Caco-2 (cell line): ENCODE data around the gene GRK6. TPM values are rescaled to one million over a fixed set of nuclear protein-coding genes. Genes with fewer than 3 reads are reported as not detected.

Experiments
- BruUV-seq: library from RNA; stranded (reverse); fragments of 400-500 nt; replicated peaks from 2 replicates; lab custom pipeline; 2021; lab: Mats Ljungman, UMichigan
- CTCF ChIA-PET: fragments of 300-600 bp; sonication (Branson Sonifier 250); formaldehyde crosslinking; loops from one replicate; lab custom pipeline; 2022; ENCODE audit warnings: antibody characterized with exemption; lab: Charles Lee
- POLR2A ChIA-PET: fragments of 300-600 bp; sonication (Branson Sonifier 250); formaldehyde crosslinking; loops from one replicate; lab custom pipeline; 2022; ENCODE audit warnings: antibody characterized with exemption; lab: Charles Lee
- DNase-seq, 2 experiments: peaks; one replicate each; pipeline versions ENCODE4 v3.0.0 to v3.0.0-alpha.2; 2020 to 2022
- H3K27me3 ChIP-seq: replicated peaks from 2 replicates; pipeline ENCODE4 v1.6.0; 2011; ENCODE audit warnings: low read length; ENCODE audit not compliant: control insufficient read depth, insufficient read depth
- H3K36me3 ChIP-seq: 2 replicates; pipeline ENCODE4 v1.5.1; 2011; ENCODE audit warnings: low read length; ENCODE audit not compliant: control insufficient read depth, insufficient read depth
- H3K4me1 ChIP-seq: fragments of 250-450 bp; sonication (Bioruptor Pico); 2 replicates; pipeline ENCODE4 v1.5.1; 2020; ENCODE audit warnings: mild to moderate bottlenecking
- H3K4me3 ChIP-seq: 2 replicates; pipeline ENCODE4 v1.5.1; 2011; ENCODE audit warnings: low read depth, mild to moderate bottlenecking, control low read depth, low read length
- H3K9me3 ChIP-seq: fragments of 250-450 bp; sonication (Bioruptor Pico); 2 replicates; pipeline ENCODE4 v1.5.1; 2020; ENCODE audit warnings: mild to moderate bottlenecking, moderate library complexity
- H3K27ac Mint-ChIP-seq: one replicate; pipeline ENCODE4 v1.8.0; 2022; ENCODE audit warnings: mixed read lengths; ENCODE audit not compliant: unreplicated experiment
- H3K27me3 Mint-ChIP-seq: one replicate; pipeline ENCODE4 v1.8.0; 2022; ENCODE audit warnings: mixed read lengths; ENCODE audit not compliant: insufficient read depth, unreplicated experiment
- H3K36me3 Mint-ChIP-seq: one replicate; pipeline ENCODE4 v1.8.0; 2022; ENCODE audit warnings: mild to moderate bottlenecking, mixed read lengths; ENCODE audit not compliant: insufficient read depth, unreplicated experiment
- H3K4me1 Mint-ChIP-seq: one replicate; pipeline ENCODE4 v1.8.0; 2022; ENCODE audit warnings: low read depth, mixed read lengths; ENCODE audit not compliant: unreplicated experiment
- H3K4me3 Mint-ChIP-seq: one replicate; pipeline ENCODE4 v1.8.0; 2022; ENCODE audit warnings: mild to moderate bottlenecking, moderate library complexity, mixed read lengths; ENCODE audit not compliant: unreplicated experiment
- H3K9me3 Mint-ChIP-seq: one replicate; pipeline ENCODE4 v1.8.0; 2022; ENCODE audit warnings: mixed read lengths; ENCODE audit not compliant: unreplicated experiment
- CTCF ChIP-seq, 2 experiments: fragments of 200-600 bp in 1 of 2; IDR thresholded peaks; 1 replicate in 1 of 2; 2 replicates in 1 of 2; pipeline versions ENCODE4 v1.5.1 to v1.8.0; 2011 to 2022; ENCODE audit warnings: antibody characterized with exemption in 1 of 2, control low read depth in 1 of 2, inconsistent platforms in 1 of 2, low read depth in 1 of 2, low read length in 1 of 2, mild to moderate bottlenecking in 1 of 2, moderate library complexity in 1 of 2; ENCODE audit not compliant: insufficient read depth in 1 of 2, severe bottlenecking in 1 of 2, unreplicated experiment in 1 of 2
- intact Hi-C: fragments of 100-400 bp; cut with micrococcal nuclease; formaldehyde crosslinking; loops from one replicate; pipeline ENCODE4 v1.10.0; 2022; ENCODE audit not compliant: unreplicated experiment
- total RNA-seq: library from RNA; stranded (reverse); gene quantifications from 2 replicates; pipeline ENCODE4 v1.2.3, GENCODE V29; 2022

The GRK6 gene
- total RNA-seq, 1 experiment from 2014 or later, result 71.9 TPM

GRCh38 chr5:177437623-177438022 is 11.1 kb downstream of the GRK6 start:
- intact Hi-C loops, result no loop called here
- H3K9me3 ChIP-seq, result no peaks in the 10 kb centered on the region
- Mint-ChIP-seq H3K27me3 (no peaks in the 10 kb centered on the region), H3K27ac (no peak overlapping the region), H3K9me3 (no peaks in the 10 kb centered on the region), H3K4me1 (no peaks in the 10 kb centered on the region), H3K4me3 (no peak overlapping the region), H3K36me3 (peaks cover 44% of the 10 kb centered on the region)
- no peaks in the 10 kb centered on the region for H3K27me3 ChIP-seq
- TF ChIP-seq CTCF (IDR thresholded peaks at IDR 0.05; ENCODE audit: insufficient read depth in 1 of 2, low read depth in 1 of 2, low read length in 1 of 2, severe bottlenecking in 1 of 2, unreplicated experiment in 1 of 2), result no peak
- peaks cover 5% of the 10 kb centered on the region for H3K36me3 ChIP-seq
- POLR2A ChIA-PET, result interaction anchor here (0.6 to 1.1 kb wide), 2 partner anchors 9 to 18 kb away, joined by 5 read pairs; no protein-coding TSS in a partner anchor
- H3K4me1 ChIP-seq, result 0 out of 2 replicates have a peak, but pooled peaks cover 3% of the 10 kb centered on the region
- H3K4me3 ChIP-seq, result no peak overlapping the region
- peak in 1 of 2 experiments; percentile 38 for DNase-seq
- BruUV-seq, result no TSS peak
- CTCF ChIA-PET, result interaction anchor here (1.1 to 1.4 kb wide), 3 partner anchors 20 to 128 kb away, joined by 3 to 4 read pairs (median 4); no protein-coding TSS in a partner anchor

DNA sequence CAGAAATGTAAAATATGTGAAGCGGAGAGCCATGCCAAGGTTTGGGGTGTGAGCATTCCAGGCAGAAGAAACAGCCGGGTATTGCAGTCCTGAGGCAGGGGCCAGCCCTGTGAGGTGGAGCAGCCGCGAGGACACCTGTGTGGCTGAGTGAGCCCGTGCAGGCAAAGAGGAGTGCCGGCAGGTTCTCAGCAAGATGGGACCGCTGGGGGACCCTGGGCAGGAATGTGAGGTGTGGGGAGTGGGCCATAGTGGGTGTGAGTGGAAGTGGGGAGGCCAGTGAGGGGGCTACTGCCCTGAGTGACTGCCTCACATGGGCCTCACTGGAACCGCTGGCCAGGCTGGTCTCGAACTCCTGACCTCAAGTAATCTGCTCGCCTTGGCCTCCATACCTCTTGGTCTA is 12.0 kb downstream of the GRK6 start:
- Mint-ChIP-seq H3K27ac (no peak overlapping the region), H3K9me3 (no peaks in the 10 kb centered on the region), H3K4me1 (no peaks in the 10 kb centered on the region), H3K27me3 (no peaks in the 10 kb centered on the region), H3K4me3 (no peak overlapping the region), H3K36me3 (peaks cover 47% of the 10 kb centered on the region)
- peak in 1 of 2 experiments; percentile 38 for DNase-seq
- Histone ChIP-seq H3K9me3 (no peaks in the 10 kb centered on the region), H3K4me1 (0 out of 2 replicates have a peak, but pooled peaks cover 3% of the 10 kb centered on the region), H3K4me3 (no peak overlapping the region), H3K36me3 (peaks cover 5% of the 10 kb centered on the region), H3K27me3 (no peaks in the 10 kb centered on the region)
- TF ChIP-seq CTCF (IDR thresholded peaks at IDR 0.05; ENCODE audit: insufficient read depth in 1 of 2, low read depth in 1 of 2, low read length in 1 of 2, severe bottlenecking in 1 of 2, unreplicated experiment in 1 of 2), result no peak
- intact Hi-C loops, result no loop called here
- ChIA-PET CTCF (interaction anchor here (1.1 kb wide), 1 partner anchor 34 kb away, joined by 4 read pairs; no protein-coding TSS in a partner anchor), POLR2A (no interaction called here)
- no TSS peak for BruUV-seq

DNA sequence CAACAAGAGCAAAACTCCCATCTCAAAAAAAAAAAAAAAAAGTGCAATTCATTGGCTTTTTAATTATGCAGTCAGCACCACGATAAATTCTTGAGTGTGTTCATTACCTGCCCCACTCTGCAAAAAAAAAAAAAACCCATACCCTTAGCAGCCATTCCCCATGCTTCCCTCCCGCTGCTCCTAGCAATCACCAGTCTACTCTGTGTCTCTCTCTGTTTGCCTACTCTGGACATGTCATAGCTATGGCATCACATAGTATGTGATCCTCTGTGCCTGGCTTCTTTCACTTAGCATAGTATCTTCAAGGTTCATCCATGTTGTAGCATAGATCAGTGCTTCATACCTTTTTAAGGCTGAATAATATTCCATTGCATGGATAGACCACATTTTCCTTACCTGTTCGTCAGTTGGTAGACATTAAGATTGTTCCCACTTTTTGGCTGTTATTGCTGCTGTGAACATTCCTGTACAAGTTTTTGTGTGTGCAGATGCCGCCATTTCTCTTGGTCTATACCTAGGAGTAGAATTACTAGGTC is 13.1 kb downstream of the GRK6 start:
- no peak overlapping the region for H3K4me3 Mint-ChIP-seq
- 0 out of 2 replicates have a peak, but pooled peaks cover 3% of the 10 kb centered on the region for H3K4me1 ChIP-seq
- no peaks in the 10 kb centered on the region for H3K27me3 Mint-ChIP-seq
- H3K27me3 ChIP-seq, result no peaks in the 10 kb centered on the region
- H3K36me3 ChIP-seq, result peaks cover 5% of the 10 kb centered on the region
- H3K4me3 ChIP-seq, result no peak overlapping the region
- intact Hi-C loops, result no loop called here
- H3K27ac Mint-ChIP-seq, result no peak overlapping the region
- DNase-seq, result no peak
- peaks cover 5% of the 10 kb centered on the region for H3K4me1 Mint-ChIP-seq
- H3K9me3 ChIP-seq, result no peaks in the 10 kb centered on the region
- TF ChIP-seq CTCF (IDR thresholded peaks at IDR 0.05; ENCODE audit: insufficient read depth in 1 of 2, low read depth in 1 of 2, low read length in 1 of 2, severe bottlenecking in 1 of 2, unreplicated experiment in 1 of 2), result no peak
- BruUV-seq, result no TSS peak
- H3K36me3 Mint-ChIP-seq, result peaks cover 58% of the 10 kb centered on the region
- POLR2A ChIA-PET, result no interaction called here
- CTCF ChIA-PET, result no interaction called here
- H3K9me3 Mint-ChIP-seq, result no peaks in the 10 kb centered on the region
